Inferior parietal cortex (tissue), 1 donor: Measurements from ENCODE around the gene SLC4A11.

Experiments used
- DNase-seq: peaks from one replicate; pipeline ENCODE4 v3.0.0-alpha.2; 2016; ENCODE audit errors: extremely low spot score

SLC4A11 gene

GRCh38 chr20:3239026-3239866 is at the start of gene SLC4A11:
SLC4A11 (minus strand) TSS chr20:3239190; CDS start chr20:3239137, 53 bp downstream.
- DNase-seq, result no peak

- no peak for DNase-seq
Measured at GRCh38 chr20:3283222-3283820, 44.3 kb upstream of the SLC4A11 start.

GRCh38 chr20:3282271-3283221 is 43.6 kb upstream of the SLC4A11 start:
- no peak for DNase-seq

GRCh38 chr20:3281437-3281836 is 42.4 kb upstream of the SLC4A11 start:
- no peak for DNase-seq

GRCh38 chr20:3279761-3280160 is 40.8 kb upstream of the SLC4A11 start:
- DNase-seq, result no peak

- no peak for DNase-seq
Measured at GRCh38 chr20:3277686-3278465, 38.9 kb upstream of the SLC4A11 start.

GRCh38 chr20:3276680-3277015 is 37.7 kb upstream of the SLC4A11 start:
- DNase-seq, result peak; percentile 25

- no peak for DNase-seq
Measured at GRCh38 chr20:3275966-3276679, 37.1 kb upstream of the SLC4A11 start.

- no peak for DNase-seq
Measured at GRCh38 chr20:3275064-3275935, 36.3 kb upstream of the SLC4A11 start.

GRCh38 chr20:3273371-3273770 is 34.4 kb upstream of the SLC4A11 start:
- DNase-seq, result no peak

- DNase-seq, result no peak
Measured at GRCh38 chr20:3270051-3270450, 31.1 kb upstream of the SLC4A11 start.

GRCh38 chr20:3262566-3262965 is 23.6 kb upstream of the SLC4A11 start:
- no peak for DNase-seq

- no peak for DNase-seq
Measured at GRCh38 chr20:3258429-3258828, 19.4 kb upstream of the SLC4A11 start.

GRCh38 chr20:3255728-3256127 is 16.7 kb upstream of the SLC4A11 start:
- no peak for DNase-seq

GRCh38 chr20:3251806-3252205 is 12.8 kb upstream of the SLC4A11 start:
- DNase-seq, result no peak

- DNase-seq, result no peak
Measured at GRCh38 chr20:3250091-3250504, 11.1 kb upstream of the SLC4A11 start.

GRCh38 chr20:3248993-3249347 is 10.0 kb upstream of the SLC4A11 start:
- DNase-seq, result no peak

- DNase-seq, result no peak
Measured at GRCh38 chr20:3248167-3248992, 9.4 kb upstream of the SLC4A11 start.

GRCh38 chr20:3247638-3248037 is 8.6 kb upstream of the SLC4A11 start:
- no peak for DNase-seq
